IMR-90 (cell line): ENCODE results near the gene CASP2. TPM values are rescaled to one million over a fixed set of nuclear protein-coding genes. Genes with fewer than 3 reads are reported as not detected.

Source experiments
- ATAC-seq: fragments of 200-7000 bp; cut with Tn5 transposase; 2 replicates; pipeline ENCODE4 v1.9.1; 2020; ENCODE audit warnings: low read depth, mild to moderate bottlenecking, moderate library complexity
- BruUV-seq: library from RNA; stranded (reverse); fragments of 400-500 nt; replicated peaks from 2 replicates; lab custom pipeline; 2021; lab: Mats Ljungman, UMichigan
- CTCF ChIA-PET: fragments of 300-600 bp; formaldehyde crosslinking; extraction: SDS; loops from one replicate; lab custom pipeline; 2021; ENCODE audit warnings: antibody characterized with exemption; lab: Yijun Ruan, JAX
- POLR2A ChIA-PET: fragments of 300-600 bp; sonication (Branson Sonifier 250); formaldehyde crosslinking; loops from one replicate; lab custom pipeline; 2022; ENCODE audit warnings: antibody characterized with exemption; ENCODE audit not compliant: unreplicated experiment; lab: Charles Lee
- DNase-seq: peaks from one replicate; pipeline ENCODE4 v3.0.0; 2013
- H2AFZ ChIP-seq: replicated peaks from 2 replicates; pipeline ENCODE3; 2013; ENCODE audit warnings: low read length, mild to moderate bottlenecking; ENCODE audit not compliant: poor library complexity
- H2AK5ac ChIP-seq: 2 replicates; pipeline ENCODE4 v1.6.1; 2013; ENCODE audit warnings: low read depth, low read length, inconsistent platforms
- H2AK9ac ChIP-seq: replicated peaks from 2 replicates; pipeline ENCODE3; 2013; ENCODE audit warnings: mild to moderate bottlenecking, low read depth, low read length, moderate library complexity; ENCODE audit not compliant: poor library complexity
- H2BK120ac ChIP-seq: 2 replicates; pipeline ENCODE4 v1.6.1; 2013; ENCODE audit warnings: low read depth, low read length, inconsistent platforms
- H2BK15ac ChIP-seq: 3 replicates; pipeline ENCODE4 v1.6.1; 2013; ENCODE audit warnings: low read depth, low read length, inconsistent platforms
- H2BK20ac ChIP-seq: 2 replicates; pipeline ENCODE4 v1.6.1; 2013; ENCODE audit warnings: low read depth, mild to moderate bottlenecking, inconsistent platforms, low read length, moderate library complexity
- H2BK5ac ChIP-seq: 2 replicates; pipeline ENCODE4 v1.6.1; 2013; ENCODE audit warnings: mild to moderate bottlenecking, low read depth, low read length, inconsistent platforms; ENCODE audit not compliant: poor library complexity, severe bottlenecking
- H3K14ac ChIP-seq: replicated peaks from 2 replicates; pipeline ENCODE4 v1.6.1; 2013; ENCODE audit warnings: low read depth, low read length, inconsistent platforms
- H3K18ac ChIP-seq: 2 replicates; pipeline ENCODE4 v1.6.1; 2013; ENCODE audit warnings: low read depth, low read length, control low read depth
- H3K23ac ChIP-seq: 2 replicates; pipeline ENCODE4 v1.6.1; 2013; ENCODE audit warnings: low read depth, low read length, inconsistent platforms
- H3K27ac ChIP-seq: 2 replicates; pipeline ENCODE4 v1.5.1; 2013; ENCODE audit warnings: mild to moderate bottlenecking, control low read depth, low read length; ENCODE audit not compliant: insufficient read depth
- H3K27me3 ChIP-seq: 2 replicates; pipeline ENCODE4 v1.6.1; 2013; ENCODE audit warnings: low read length; ENCODE audit not compliant: control insufficient read depth, insufficient read depth
- H3K36me3 ChIP-seq: 2 replicates; pipeline ENCODE4 v1.6.1; 2013; ENCODE audit warnings: low read length, mixed read lengths; ENCODE audit not compliant: control insufficient read depth, insufficient read depth
- H3K4ac ChIP-seq: 2 replicates; pipeline ENCODE4 v1.6.1; 2013; ENCODE audit warnings: low read depth, low read length, inconsistent platforms
- H3K4me1 ChIP-seq: 2 replicates; pipeline ENCODE4 v1.6.1; 2013; ENCODE audit warnings: low read length, mixed read lengths; ENCODE audit not compliant: control insufficient read depth, insufficient read depth
- H3K4me2 ChIP-seq: 2 replicates; pipeline ENCODE4 v1.6.1; 2013; ENCODE audit warnings: low read depth, mild to moderate bottlenecking, control low read depth, low read length, moderate library complexity
- H3K4me3 ChIP-seq: 2 replicates; pipeline ENCODE4 v1.5.1; 2013; ENCODE audit warnings: low read depth, mild to moderate bottlenecking, control low read depth, low read length, moderate library complexity; ENCODE audit not compliant: insufficient read depth
- H3K56ac ChIP-seq: 2 replicates; pipeline ENCODE4 v1.6.1; 2013; ENCODE audit warnings: low read length, inconsistent platforms; ENCODE audit not compliant: insufficient read depth; ENCODE audit errors: extremely low read depth
- H3K79me1 ChIP-seq, 2 experiments: 2 replicates each; pipeline ENCODE4 v1.6.1; 2013; ENCODE audit warnings: low read length in 2 of 2, inconsistent platforms in 1 of 2, low read depth in 1 of 2
- H3K9ac ChIP-seq: 2 replicates; pipeline ENCODE4 v1.6.1; 2013; ENCODE audit warnings: low read depth, low read length, control low read depth
- H3K9me1 ChIP-seq: 2 replicates; pipeline ENCODE4 v1.6.1; 2013; ENCODE audit warnings: low read length, inconsistent platforms; ENCODE audit not compliant: insufficient read depth
- H3K9me3 ChIP-seq: 2 replicates; pipeline ENCODE4 v1.6.1; 2013; ENCODE audit warnings: low read length; ENCODE audit not compliant: control insufficient read depth, insufficient read depth
- H4K20me1 ChIP-seq: 2 replicates; pipeline ENCODE4 v1.6.1; 2013; ENCODE audit warnings: low read length, inconsistent platforms; ENCODE audit not compliant: insufficient read depth
- H4K5ac ChIP-seq: 2 replicates; pipeline ENCODE4 v1.6.1; 2013; ENCODE audit warnings: mild to moderate bottlenecking, low read depth, low read length, control low read depth
- H4K8ac ChIP-seq, 2 experiments: 2 replicates each; pipeline ENCODE4 v1.6.1; 2013; ENCODE audit warnings: low read depth in 2 of 2, low read length in 2 of 2, control low read depth in 1 of 2, inconsistent platforms in 1 of 2
- H4K91ac ChIP-seq: 2 replicates; pipeline ENCODE4 v1.6.1; 2013; ENCODE audit warnings: low read depth, low read length, inconsistent platforms; ENCODE audit not compliant: insufficient read depth
- MAZ ChIP-seq: IDR thresholded peaks from 2 replicates; pipeline ENCODE4 v1.6.1; 2012; ENCODE audit warnings: low read depth, mild to moderate bottlenecking, low read length, improper control_type of control experiment, moderate library complexity, borderline replicate concordance
- MXI1 ChIP-seq: IDR thresholded peaks from 2 replicates; pipeline ENCODE4 v1.6.1; 2012; ENCODE audit warnings: low read depth, mild to moderate bottlenecking, low read length, moderate library complexity, borderline replicate concordance
- POLR2A ChIP-seq: IDR thresholded peaks from 2 replicates; pipeline ENCODE4 v1.6.1; 2012; ENCODE audit warnings: mild to moderate bottlenecking, low read depth, low read length
- RFX5 ChIP-seq: IDR thresholded peaks from 2 replicates; pipeline ENCODE4 v1.8.0; 2012; ENCODE audit warnings: low read depth, mild to moderate bottlenecking, low read length, moderate library complexity
- dilution Hi-C: fragments of 300-500 bp; cut with HindIII; formaldehyde crosslinking; loops from one replicate; pipeline ENCODE4 v1.14.3; 2018; ENCODE audit warnings: low sequenced_read_pairs; ENCODE audit not compliant: unreplicated experiment
- in situ Hi-C: fragments of 300-500 bp; cut with MboI; formaldehyde crosslinking; loops from 3 replicates; pipeline ENCODE4 v1.14.3; 2019; ENCODE audit warnings: low sequenced_read_pairs, inconsistent platforms, mixed read lengths
- intact Hi-C: fragments of 100-400 bp; cut with micrococcal nuclease; formaldehyde crosslinking; loops from 2 replicates; pipeline ENCODE4 v1.10.0; 2022
- polyA plus RNA-seq, 3 experiments: library from polyadenylated mRNA; depleted of rRNA; stranded (reverse); fragments of >200 nt; gene quantifications; 2 replicates each; pipeline ENCODE4 v1.2.3, GENCODE V29; 2012; ENCODE audit warnings: low replicate concordance in 1 of 3
- total RNA-seq: library from RNA; depleted of rRNA; stranded (reverse); fragments of >200 nt; gene quantifications from 2 replicates; pipeline ENCODE4 v1.2.3, GENCODE V29; 2012
- TF ChIP-seq, protein P1 (sequence below): fragments of 150-350 bp; IDR thresholded peaks from 2 replicates; pipeline ENCODE4 v1.6.1; 2016; ENCODE audit warnings: low read depth, mild to moderate bottlenecking, low read length, moderate library complexity, borderline replicate concordance

The CASP2 gene
- total and polyA plus RNA-seq, 2 of the 4 experiments (the other 2 are of a cell fraction) = 15.4 to 25.6 TPM

DNA sequence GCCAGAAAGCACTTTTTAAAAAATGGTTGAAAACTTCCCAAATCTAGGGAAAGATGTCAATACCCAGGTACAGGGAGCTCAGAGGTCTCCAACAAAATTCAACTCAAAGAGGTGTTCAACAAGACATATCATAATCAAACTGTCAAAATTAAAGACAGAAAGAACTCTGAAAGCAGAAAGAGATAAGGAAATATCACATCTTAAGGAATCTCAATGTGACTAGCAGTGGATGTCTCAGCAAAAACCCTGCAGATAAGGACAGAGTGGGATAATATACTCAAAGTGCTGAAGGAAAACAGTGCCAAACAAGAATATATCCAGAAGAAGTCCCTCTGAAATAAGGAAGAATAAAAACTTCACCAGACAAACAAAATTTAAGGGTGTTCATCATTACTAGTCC is 38.0 kb upstream of the CASP2 start:
- in situ Hi-C loops = no loop called here
- CTCF ChIA-PET = no interaction called here
- Histone ChIP-seq H3K18ac (no peak overlapping the region), H2BK15ac (no peak overlapping the region), H4K20me1 (no peaks in the 10 kb centered on the region), H3K56ac (no peak overlapping the region), H2AK5ac (no peak overlapping the region), H2BK20ac (no peak overlapping the region), H3K14ac (no peak overlapping the region), H3K4me2 (no peak overlapping the region), H2BK5ac (no peak overlapping the region), H3K27me3 (peaks cover 11% of the 10 kb centered on the region), H3K23ac (no peak overlapping the region), H3K9ac (no peak overlapping the region), H2BK120ac (no peak overlapping the region), H3K4me3 (no peak overlapping the region), H3K36me3 (no peaks in the 10 kb centered on the region), H2AFZ (no peak overlapping the region), H4K8ac (no peak overlapping the region), H3K9me1 (no peaks in the 10 kb centered on the region), H3K79me1 (no peaks in the 10 kb centered on the region), H3K27ac (no peak overlapping the region), H3K9me3 (no peaks in the 10 kb centered on the region), H4K5ac (no peak overlapping the region), H2AK9ac (no peak overlapping the region), H3K4me1 (no peaks in the 10 kb centered on the region), H4K91ac (no peak overlapping the region), H3K4ac (no peak overlapping the region)
- ATAC-seq = no peak
- no TSS peak for BruUV-seq
- DNase-seq = no peak
- TF ChIP-seq MXI1 = no peak
- TF ChIP-seq MAZ = no peak
- no peak for TF ChIP-seq POLR2A
- no peak for TF ChIP-seq RFX5
- TF ChIP-seq, protein P1, sequence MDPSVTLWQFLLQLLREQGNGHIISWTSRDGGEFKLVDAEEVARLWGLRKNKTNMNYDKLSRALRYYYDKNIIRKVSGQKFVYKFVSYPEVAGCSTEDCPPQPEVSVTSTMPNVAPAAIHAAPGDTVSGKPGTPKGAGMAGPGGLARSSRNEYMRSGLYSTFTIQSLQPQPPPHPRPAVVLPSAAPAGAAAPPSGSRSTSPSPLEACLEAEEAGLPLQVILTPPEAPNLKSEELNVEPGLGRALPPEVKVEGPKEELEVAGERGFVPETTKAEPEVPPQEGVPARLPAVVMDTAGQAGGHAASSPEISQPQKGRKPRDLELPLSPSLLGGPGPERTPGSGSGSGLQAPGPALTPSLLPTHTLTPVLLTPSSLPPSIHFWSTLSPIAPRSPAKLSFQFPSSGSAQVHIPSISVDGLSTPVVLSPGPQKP = no peak
- intact Hi-C loops = no loop called here
- POLR2A ChIA-PET = no interaction called here
- dilution Hi-C loops = no loop called here
